Brain microvascular endothelial cell (primary cell): ENCODE data around the gene SLC7A10.

Experiments
- DNase-seq: peaks from one replicate; pipeline ENCODE4 v3.0.0-alpha.2; 2020
- H3K27ac ChIP-seq: fragments of 250-450 bp; sonication (Bioruptor Pico); 2 replicates; pipeline ENCODE4 v1.5.1; 2020; ENCODE audit warnings: mild to moderate bottlenecking, moderate library complexity
- H3K27me3 ChIP-seq: fragments of 250-450 bp; sonication (Bioruptor Pico); replicated peaks from 2 replicates; pipeline ENCODE4 v1.5.1; 2020; ENCODE audit warnings: mild to moderate bottlenecking
- H3K36me3 ChIP-seq: fragments of 250-450 bp; sonication (Bioruptor Pico); replicated peaks from 2 replicates; pipeline ENCODE4 v1.5.1; 2020; ENCODE audit warnings: mild to moderate bottlenecking
- H3K4me3 ChIP-seq: 2 replicates; pipeline ENCODE4 v1.5.1; 2011; ENCODE audit warnings: low read depth, mild to moderate bottlenecking, control low read depth, low read length, moderate library complexity
- CTCF ChIP-seq: IDR thresholded peaks from 2 replicates; pipeline ENCODE4 v1.5.1; 2011; ENCODE audit warnings: low read depth, mild to moderate bottlenecking, moderate library complexity, low read length, control low read depth, inconsistent platforms; ENCODE audit errors: missing control alignments
- in situ Hi-C: cut with HindIII; loops from 2 replicates; pipeline ENCODE4 v1.10.0; 2017; ENCODE audit warnings: low sequenced_read_pairs, low pct_ligation_motif_present

Gene SLC7A10

GRCh38 chr19:33220735-33221134, 4.9 kb downstream of the SLC7A10 start:
- Histone ChIP-seq H3K4me3 (no peak overlapping the region), H3K27me3 (peaks cover 25% of the 10 kb centered on the region), H3K36me3 (no peaks in the 10 kb centered on the region), H3K27ac (no peak overlapping the region)
- no peak for DNase-seq
- in situ Hi-C loops: no loop called here
- no peak for TF ChIP-seq CTCF

GRCh38 chr19:33220115-33220514, 5.5 kb downstream of the SLC7A10 start:
- TF ChIP-seq CTCF: no peak
- no peak overlapping the region for H3K4me3 ChIP-seq
- H3K27me3 ChIP-seq: peaks cover 20% of the 10 kb centered on the region
- no peak for DNase-seq
- in situ Hi-C loops: no loop called here
- H3K27ac ChIP-seq: no peak overlapping the region
- no peaks in the 10 kb centered on the region for H3K36me3 ChIP-seq

GRCh38 chr19:33219261-33219815, 6.3 kb downstream of the SLC7A10 start:
- H3K27ac ChIP-seq: no peak overlapping the region
- no peak overlapping the region for H3K4me3 ChIP-seq
- H3K36me3 ChIP-seq: no peaks in the 10 kb centered on the region
- in situ Hi-C loops: no loop called here
- peak; percentile 62 for TF ChIP-seq CTCF
- peak; percentile 26 for DNase-seq
- H3K27me3 ChIP-seq: peaks cover 12% of the 10 kb centered on the region

GRCh38 chr19:33217881-33218280, 7.8 kb downstream of the SLC7A10 start:
- Histone ChIP-seq H3K36me3 (no peaks in the 10 kb centered on the region), H3K27ac (no peak overlapping the region), H3K4me3 (no peak overlapping the region), H3K27me3 (peaks cover 5% of the 10 kb centered on the region)
- no peak for TF ChIP-seq CTCF
- DNase-seq: no peak
- in situ Hi-C loops: no loop called here

- no peak for TF ChIP-seq CTCF
- no peak for DNase-seq
- no peaks in the 10 kb centered on the region for H3K27me3 ChIP-seq
- no peaks in the 10 kb centered on the region for H3K36me3 ChIP-seq
- no peak overlapping the region for H3K27ac ChIP-seq
- in situ Hi-C loops: no loop called here
- no peak overlapping the region for H3K4me3 ChIP-seq
Measured at GRCh38 chr19:33216198-33216830, 9.3 kb downstream of the SLC7A10 start.
